OCI-LY3 (cell line): Measurements from ENCODE around the gene ZC3H12C.

Source experiments
- H2AFZ ChIP-seq: fragments of 200-600, 300-600 bp; shearing (Covaris generic); 2 replicates; pipeline ENCODE4 v1.6.0; 2014; ENCODE audit warnings: antibody characterized with exemption, low read depth, low read length
- H3K27ac ChIP-seq: fragments of 200-600, 300-600 bp; sonication (generic); 2 replicates; pipeline ENCODE4 v1.5.1; 2014; ENCODE audit warnings: mild to moderate bottlenecking, low read length, moderate library complexity, mixed read lengths
- H3K27me3 ChIP-seq: fragments of 200-600, 300-600 bp; sonication (generic); 2 replicates; pipeline ENCODE4 v1.6.1; 2014; ENCODE audit warnings: low read depth, low read length, mixed read lengths
- H3K36me3 ChIP-seq: fragments of 200-600, 300-600 bp; sonication (generic); replicated peaks from 2 replicates; pipeline ENCODE3; 2014; ENCODE audit warnings: low read depth, low read length, mixed read lengths
- H3K4me1 ChIP-seq: fragments of 300-600, 200-600 bp; sonication (generic); 2 replicates; pipeline ENCODE4 v1.6.1; 2014; ENCODE audit warnings: low read length, mixed read lengths
- H3K4me2 ChIP-seq: fragments of 200-600, 300-600 bp; sonication (generic); 2 replicates; pipeline ENCODE4 v1.6.1; 2014; ENCODE audit warnings: low read length, mixed read lengths
- H3K4me3 ChIP-seq: fragments of 300-600, 200-600 bp; sonication (generic); 2 replicates; pipeline ENCODE4 v1.5.1; 2014; ENCODE audit warnings: antibody characterized with exemption, mild to moderate bottlenecking, low read length, moderate library complexity
- H3K79me2 ChIP-seq: fragments of 300-600, 200-600 bp; shearing (Covaris generic); 2 replicates; pipeline ENCODE4 v1.6.1; 2014; ENCODE audit warnings: mild to moderate bottlenecking, low read length, mixed read lengths
- H3K9ac ChIP-seq: fragments of 300-600, 200-600 bp; shearing (Covaris generic); 2 replicates; pipeline ENCODE4 v1.6.0; 2014; ENCODE audit warnings: mild to moderate bottlenecking, low read length, moderate library complexity
- H3K9me3 ChIP-seq: fragments of 200-600, 300-600 bp; shearing (Covaris generic); 2 replicates; pipeline ENCODE4 v1.6.1; 2014; ENCODE audit warnings: low read length, mixed read lengths; ENCODE audit not compliant: insufficient read depth
- H4K20me1 ChIP-seq: fragments of 200-600, 300-600 bp; sonication (generic); 2 replicates; pipeline ENCODE4 v1.6.1; 2016; ENCODE audit warnings: low read length, mixed read lengths; ENCODE audit not compliant: insufficient read depth
- EZH2phosphoT487 ChIP-seq: fragments of 200-600 bp; shearing (Covaris generic); IDR thresholded peaks from 2 replicates; pipeline ENCODE4 v1.6.1; 2018; ENCODE audit warnings: antibody characterized with exemption, mixed run types, low read depth
- TF ChIP-seq, protein P1 (sequence below): fragments of 200-600, 300-600 bp; sonication (generic); IDR thresholded peaks from 2 replicates; pipeline ENCODE4 v1.5.1; 2014; ENCODE audit warnings: antibody characterized with exemption, low read length, low read depth

Gene ZC3H12C

DNA sequence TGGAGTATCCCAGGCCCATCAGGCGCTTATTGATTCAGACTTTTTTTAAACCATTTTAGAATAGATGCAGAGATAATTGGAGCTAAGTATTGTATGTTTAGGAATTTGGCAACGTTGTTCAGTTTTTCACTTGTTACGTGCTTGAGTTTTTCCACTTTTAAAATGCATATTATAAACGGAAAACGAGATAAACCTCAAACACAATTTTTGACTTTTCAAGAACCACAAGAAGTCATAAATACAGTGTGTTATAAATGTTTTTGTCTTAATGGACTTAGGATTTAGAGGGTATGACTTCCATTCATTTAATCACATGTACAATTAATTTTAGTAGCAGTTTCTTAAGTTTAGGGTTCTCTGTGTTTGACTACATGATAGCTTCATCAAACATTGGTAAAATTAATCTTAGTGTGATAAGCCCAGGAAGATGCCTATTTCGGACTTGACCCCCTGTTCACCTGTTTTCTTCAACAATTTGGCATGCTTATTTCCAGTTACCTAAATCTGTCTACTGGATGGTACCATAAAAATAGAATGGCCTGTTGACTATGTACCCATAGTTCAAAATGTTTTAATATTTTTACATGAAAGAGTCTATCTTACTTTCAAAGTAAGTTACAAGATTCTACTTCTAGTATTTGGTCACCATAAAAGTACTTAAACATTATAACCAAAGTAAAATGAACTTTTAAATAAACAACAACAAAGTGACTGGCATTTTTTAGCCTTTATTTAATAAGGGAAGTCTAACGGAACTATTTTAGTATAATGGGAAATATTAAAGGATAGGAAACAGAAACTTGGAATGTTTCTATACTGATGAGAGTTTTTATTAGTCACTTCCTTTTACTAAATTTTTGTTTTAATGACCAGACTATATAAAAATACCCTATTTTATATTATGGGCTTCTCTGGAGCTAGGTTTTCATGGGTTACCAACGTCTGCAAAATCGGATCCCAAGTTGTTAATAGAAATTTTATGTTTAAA is 1.4 kb downstream of the ZC3H12C start:
- H3K9ac ChIP-seq: peak overlapping the region; percentile 81
- peaks cover 53% of the 10 kb centered on the region for H3K4me1 ChIP-seq
- no peak overlapping the region for H2AFZ ChIP-seq
- peaks cover 36% of the 10 kb centered on the region for H4K20me1 ChIP-seq
- H3K4me3 ChIP-seq: peak overlapping the region; percentile 86
- H3K9me3 ChIP-seq: no peaks in the 10 kb centered on the region
- peaks cover 49% of the 10 kb centered on the region for H3K79me2 ChIP-seq
- H3K27ac ChIP-seq: no peak overlapping the region
- peaks cover 35% of the 10 kb centered on the region for H3K27me3 ChIP-seq
- peak overlapping the region; percentile 90 for H3K4me2 ChIP-seq
- peaks cover 3% of the 10 kb centered on the region for H3K36me3 ChIP-seq
- no peak for TF ChIP-seq EZH2phosphoT487
- TF ChIP-seq, protein P1, sequence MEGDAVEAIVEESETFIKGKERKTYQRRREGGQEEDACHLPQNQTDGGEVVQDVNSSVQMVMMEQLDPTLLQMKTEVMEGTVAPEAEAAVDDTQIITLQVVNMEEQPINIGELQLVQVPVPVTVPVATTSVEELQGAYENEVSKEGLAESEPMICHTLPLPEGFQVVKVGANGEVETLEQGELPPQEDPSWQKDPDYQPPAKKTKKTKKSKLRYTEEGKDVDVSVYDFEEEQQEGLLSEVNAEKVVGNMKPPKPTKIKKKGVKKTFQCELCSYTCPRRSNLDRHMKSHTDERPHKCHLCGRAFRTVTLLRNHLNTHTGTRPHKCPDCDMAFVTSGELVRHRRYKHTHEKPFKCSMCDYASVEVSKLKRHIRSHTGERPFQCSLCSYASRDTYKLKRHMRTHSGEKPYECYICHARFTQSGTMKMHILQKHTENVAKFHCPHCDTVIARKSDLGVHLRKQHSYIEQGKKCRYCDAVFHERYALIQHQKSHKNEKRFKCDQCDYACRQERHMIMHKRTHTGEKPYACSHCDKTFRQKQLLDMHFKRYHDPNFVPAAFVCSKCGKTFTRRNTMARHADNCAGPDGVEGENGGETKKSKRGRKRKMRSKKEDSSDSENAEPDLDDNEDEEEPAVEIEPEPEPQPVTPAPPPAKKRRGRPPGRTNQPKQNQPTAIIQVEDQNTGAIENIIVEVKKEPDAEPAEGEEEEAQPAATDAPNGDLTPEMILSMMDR: no peak

DNA sequence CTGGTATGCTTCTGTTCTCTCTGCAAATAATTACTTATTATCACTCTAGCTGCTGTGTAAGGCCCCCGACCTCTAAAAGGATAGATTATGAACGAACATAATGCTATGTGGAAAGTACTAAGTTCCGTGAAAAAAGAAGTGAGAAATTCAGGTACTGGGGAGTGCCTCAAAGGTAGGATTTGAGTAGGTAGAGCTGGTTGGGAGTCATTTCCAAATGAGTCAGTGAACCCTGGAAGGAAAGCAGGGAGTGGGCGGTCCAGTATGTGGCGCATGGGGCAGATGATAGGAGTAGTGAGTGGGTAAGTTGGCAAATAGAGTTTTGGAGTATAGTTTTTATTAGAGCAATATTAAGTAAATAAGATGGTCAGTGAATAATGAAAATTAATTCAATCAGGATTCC is 2.4 kb downstream of the ZC3H12C start:
- Histone ChIP-seq H3K4me2 (peak overlapping the region; percentile 90), H2AFZ (no peak overlapping the region), H4K20me1 (peaks cover 36% of the 10 kb centered on the region), H3K4me3 (no peak overlapping the region), H3K9me3 (no peaks in the 10 kb centered on the region), H3K9ac (no peak overlapping the region), H3K27ac (no peak overlapping the region), H3K79me2 (peaks cover 53% of the 10 kb centered on the region), H3K4me1 (peaks cover 44% of the 10 kb centered on the region), H3K36me3 (peaks cover 3% of the 10 kb centered on the region), H3K27me3 (peaks cover 25% of the 10 kb centered on the region)
- TF ChIP-seq EZH2phosphoT487: no peak
- TF ChIP-seq, protein P1: no peak

DNA sequence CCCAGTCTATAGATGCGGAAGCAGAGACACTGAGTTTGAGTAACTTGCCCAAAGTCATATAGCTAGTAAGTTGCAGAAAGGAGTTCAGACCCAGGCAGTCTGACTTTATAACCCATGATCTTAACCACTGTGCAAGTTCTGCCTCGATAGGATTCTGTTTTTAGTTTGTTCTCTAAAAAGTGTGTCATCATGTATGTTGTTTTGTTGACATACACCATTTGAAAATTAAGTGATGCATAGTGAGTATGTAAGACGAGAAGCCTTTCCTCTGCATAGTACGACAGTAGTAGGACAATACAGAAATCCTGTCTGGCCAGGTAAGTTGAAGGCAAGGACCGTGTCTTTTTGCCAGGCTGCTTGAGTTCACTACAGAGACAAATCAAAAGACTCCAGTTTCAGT is 3.3 kb downstream of the ZC3H12C start:
- no peak overlapping the region for H3K9ac ChIP-seq
- H4K20me1 ChIP-seq: peaks cover 36% of the 10 kb centered on the region
- TF ChIP-seq, protein P1: no peak
- no peak for TF ChIP-seq EZH2phosphoT487
- no peak overlapping the region for H2AFZ ChIP-seq
- no peak overlapping the region for H3K4me3 ChIP-seq
- peaks cover 61% of the 10 kb centered on the region for H3K79me2 ChIP-seq
- H3K9me3 ChIP-seq: no peaks in the 10 kb centered on the region
- H3K4me2 ChIP-seq: no peak overlapping the region
- peaks cover 7% of the 10 kb centered on the region for H3K36me3 ChIP-seq
- H3K27ac ChIP-seq: no peak overlapping the region
- H3K27me3 ChIP-seq: peaks cover 19% of the 10 kb centered on the region
- H3K4me1 ChIP-seq: peaks cover 40% of the 10 kb centered on the region

DNA sequence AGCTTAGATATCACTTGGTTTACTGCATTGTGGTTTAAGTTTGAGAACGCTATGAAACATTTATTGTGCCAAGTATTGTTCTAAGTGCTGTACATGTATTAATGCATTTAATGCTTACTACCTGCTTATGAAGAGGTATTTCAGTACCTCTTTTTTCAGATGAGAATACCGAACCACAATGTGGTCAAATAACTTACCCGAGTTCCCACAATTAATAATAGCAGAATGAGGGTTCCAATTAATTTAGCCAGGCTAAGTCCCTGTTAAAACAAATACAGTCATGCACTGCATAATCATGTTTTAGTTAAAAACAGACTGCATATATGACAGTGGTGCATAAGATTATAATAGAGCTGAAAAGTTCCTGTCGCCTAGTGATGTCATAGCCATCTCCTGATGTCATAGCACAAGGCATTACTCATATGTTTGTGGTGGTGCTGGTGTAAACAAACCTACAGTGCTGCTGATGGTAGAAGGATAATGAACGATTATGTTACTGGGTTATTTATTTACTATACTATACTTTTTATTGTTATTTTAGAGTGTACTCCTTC is 4.3 kb downstream of the ZC3H12C start:
- TF ChIP-seq, protein P1: no peak
- no peak for TF ChIP-seq EZH2phosphoT487
- Histone ChIP-seq H3K4me3 (no peak overlapping the region), H3K4me2 (no peak overlapping the region), H3K9ac (no peak overlapping the region), H2AFZ (no peak overlapping the region), H3K27me3 (peaks cover 11% of the 10 kb centered on the region), H3K9me3 (no peaks in the 10 kb centered on the region), H3K36me3 (peaks cover 9% of the 10 kb centered on the region), H4K20me1 (peaks cover 36% of the 10 kb centered on the region), H3K79me2 (peaks cover 64% of the 10 kb centered on the region), H3K4me1 (peaks cover 33% of the 10 kb centered on the region), H3K27ac (no peak overlapping the region)
